ENCODE data around the gene NDUFB6. TPM values are rescaled to one million over a fixed set of nuclear protein-coding genes. Genes with fewer than 3 reads are reported as not detected.
"Not testable (repeated sequence)": the region's sequence is repeated elsewhere in the genome, so short reads cannot be mapped to it uniquely, and the experiment has no call there.

Gene NDUFB6
- total RNA-seq (2021; fragmentation: NEBNext Ultra II Directional; extraction: Animal tissue kit (Norgen Biotek cat#: 25700)) = 10 to 100 TPM; 62.5 to 78.6 (median 70.7) TPM
- long read RNA-seq, transcript NDUFB6-203 (4 exons, 1,366 nt) = major isoform, 138 of 167 reads
- long read RNA-seq, partial matches to known transcripts = 22 of 167 reads
- long read RNA-seq, other reads (novel, unspliced or antisense) = 3 of 167 reads

- no peaks in the 10 kb centered on the region; the same call in 1 of the 2 replicates for H3K27me3 Mint-ChIP-seq (ENCODE audit: insufficient read depth)
- H3K27ac Mint-ChIP-seq = peak within 1 kb of the TSS; percentile 95
- no peaks in the 10 kb centered on the region for H3K9me3 Mint-ChIP-seq
- no peaks in the 10 kb centered on the region; the same call in 1 of the 2 replicates for H3K36me3 Mint-ChIP-seq (ENCODE audit: low read depth)
- no peak for TF ChIP-seq CTCF (IDR thresholded peaks at IDR 0.05)
- H3K4me1 Mint-ChIP-seq (ENCODE audit: low read depth) = peaks cover 25% of the 10 kb centered on the region
- peak within 1 kb of the TSS; percentile 99 for H3K4me3 Mint-ChIP-seq
- peak; percentile 86 for DNase-seq
These were observed at the start of gene NDUFB6 for GRCh38 chr9:32572900-32573523. TSS of gene NDUFB6 (minus strand) at chr9:32573159. CDS start at chr9:32573060, 99 bp downstream.

GRCh38 chr9:32618261-32618660 lies 45.3 kb upstream of the NDUFB6 start:
- peaks cover 10% of the 10 kb centered on the region for H3K27me3 Mint-ChIP-seq (ENCODE audit: insufficient read depth)
- H3K4me3 Mint-ChIP-seq = no peak overlapping the region
- H3K9me3 Mint-ChIP-seq = no peaks in the 10 kb centered on the region
- no peak for DNase-seq
- TF ChIP-seq CTCF (IDR thresholded peaks at IDR 0.05) = no peak
- no peaks in the 10 kb centered on the region for H3K36me3 Mint-ChIP-seq (ENCODE audit: low read depth)
- no peaks in the 10 kb centered on the region for H3K4me1 Mint-ChIP-seq (ENCODE audit: low read depth)
- H3K27ac Mint-ChIP-seq = no peak overlapping the region

GRCh38 chr9:32606811-32607210 lies 33.9 kb upstream of the NDUFB6 start:
- H3K9me3 Mint-ChIP-seq = no peaks in the 10 kb centered on the region

GRCh38 chr9:32603914-32604852 lies 31.2 kb upstream of the NDUFB6 start:
- TF ChIP-seq CTCF (IDR thresholded peaks at IDR 0.05) = no peak
- Mint-ChIP-seq H3K4me3 (peak overlapping the region; percentile 37; the same call in 1 of the 2 replicates), H3K9me3 (no peaks in the 10 kb centered on the region), H3K27me3 (ENCODE audit: insufficient read depth) (peaks cover 4% of the 10 kb centered on the region; the same call in 1 of the 2 replicates), H3K4me1 (ENCODE audit: low read depth) (peaks cover 8% of the 10 kb centered on the region; the same call in 1 of the 2 replicates), H3K27ac (no peak overlapping the region), H3K36me3 (ENCODE audit: low read depth) (no peaks in the 10 kb centered on the region)
- peak; percentile 26 for DNase-seq

More at GRCh38 chr9:32606811-32607210, 33.9 kb upstream of the NDUFB6 start:
- TF ChIP-seq CTCF (IDR thresholded peaks at IDR 0.05) = no peak
- H3K36me3 Mint-ChIP-seq (ENCODE audit: low read depth) = no peaks in the 10 kb centered on the region
- no peak overlapping the region for H3K4me3 Mint-ChIP-seq
- DNase-seq = no peak
- peaks cover 4% of the 10 kb centered on the region for H3K27me3 Mint-ChIP-seq (ENCODE audit: insufficient read depth)
- H3K4me1 Mint-ChIP-seq (ENCODE audit: low read depth) = peaks cover 8% of the 10 kb centered on the region; the same call in 1 of the 2 replicates
- no peak overlapping the region for H3K27ac Mint-ChIP-seq

GRCh38 chr9:32599021-32599420 lies 26.1 kb upstream of the NDUFB6 start:
- H3K36me3 Mint-ChIP-seq (ENCODE audit: low read depth); H3K9me3 Mint-ChIP-seq; H3K27me3 Mint-ChIP-seq (ENCODE audit: insufficient read depth); H3K4me3 Mint-ChIP-seq; H3K27ac Mint-ChIP-seq; DNase-seq; H3K4me1 Mint-ChIP-seq (ENCODE audit: low read depth): not testable (repeated sequence)

Data from HFFc6 (cell line).